ENCODE results near the gene SLAMF7.

DNA sequence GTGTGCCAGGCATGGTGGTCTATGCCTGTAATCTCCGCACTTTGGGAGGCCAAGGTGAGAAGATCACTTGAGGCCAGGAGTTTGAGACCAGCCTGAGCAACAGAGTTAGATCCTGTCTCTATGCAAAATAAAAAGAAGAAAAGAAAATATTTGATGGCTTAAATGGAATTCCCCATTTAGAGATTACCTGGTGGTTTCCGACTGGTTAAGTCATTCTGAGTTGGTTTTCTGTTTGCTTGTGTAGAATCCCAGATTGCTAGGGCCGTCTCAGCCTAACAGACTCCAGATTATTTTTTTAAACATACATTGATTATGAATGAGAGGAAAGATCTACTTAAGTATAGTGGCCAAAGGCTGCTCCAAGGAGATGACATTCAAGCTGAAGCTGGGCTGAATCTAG is 34.0 kb downstream of the SLAMF7 start:
- TF ChIP-seq SUZ12 (IDR thresholded peaks at IDR 0.05; ENCODE audit: extremely low read depth, insufficient read depth, insufficient read length) (no peak), YY1 (IDR thresholded peaks at IDR 0.05; ENCODE audit: insufficient read depth, insufficient read length) (no peak), ZNF274 (IDR thresholded peaks at IDR 0.05; ENCODE audit: low read depth, low read length) (no peak)

Data from NT2/D1 (cell line).